B cell (primary cell): ENCODE results near the gene CTRB2. TPM values are rescaled to one million over a fixed set of nuclear protein-coding genes. Genes with fewer than 3 reads are reported as not detected.
"Not testable (repeated sequence)": the region's sequence is repeated elsewhere in the genome, so short reads cannot be mapped to it uniquely, and the experiment has no call there.

Experiments
- ATAC-seq: fragments of 200-7000 bp; cut with Tn5 transposase; one replicate; pipeline ENCODE4 v1.10.0; 2021; ENCODE audit warnings: low read depth, mild to moderate bottlenecking, moderate number of reproducible peaks, moderate library complexity
- CTCF ChIA-PET: fragments of 350-600 bp; sonication (Branson Sonifier 250); formaldehyde crosslinking; loops from one replicate; lab custom pipeline; 2021; ENCODE audit warnings: antibody characterized with exemption, inconsistent platforms; lab: Charles Lee
- POLR2A ChIA-PET: fragments of 350-600 bp; sonication (Branson Sonifier 250); formaldehyde crosslinking; loops from one replicate; lab custom pipeline; 2021; ENCODE audit warnings: antibody characterized with exemption; lab: Charles Lee
- DNase-seq: peaks from one replicate; pipeline ENCODE4 v3.0.0; 2013
- H2AFZ ChIP-seq: 2 replicates; pipeline ENCODE4 v1.6.1; 2012; ENCODE audit warnings: mild to moderate bottlenecking, low read depth, low read length; ENCODE audit not compliant: insufficient read depth, poor library complexity, severe bottlenecking
- H3K27ac ChIP-seq, 2 donors: 1 replicate in 1 of 2; 2 replicates in 1 of 2; pipeline ENCODE4 v1.5.1; 2012 to 2013; ENCODE audit warnings: low read length in 2 of 2, mild to moderate bottlenecking in 2 of 2, moderate library complexity in 1 of 2
- H3K27me3 ChIP-seq, 4 experiments: fragments of 200-600 bp in 1 of 4; sonication (generic) in 1 of 4; replicated peaks in 1 of 4; 1 replicate in 2 of 4; 2 replicates in 2 of 4; pipeline versions ENCODE4 v1.6.1 to v1.7.0; 2013 to 2016; ENCODE audit warnings: low read length in 3 of 4, mild to moderate bottlenecking in 2 of 4, mixed read lengths in 1 of 4, moderate library complexity in 1 of 4; ENCODE audit not compliant: insufficient read depth in 4 of 4, control insufficient read depth in 3 of 4; ENCODE audit errors: control extremely low read depth in 1 of 4
- H3K36me3 ChIP-seq, 2 experiments: replicated peaks in 1 of 2; 1 replicate in 1 of 2; 2 replicates in 1 of 2; pipeline versions ENCODE4 v1.6.1 to v1.7.1; 2013; ENCODE audit warnings: low read length in 1 of 2; ENCODE audit not compliant: insufficient read depth in 2 of 2, control insufficient read depth in 1 of 2; ENCODE audit errors: control extremely low read depth in 1 of 2, extremely low read depth in 1 of 2
- H3K4me1 ChIP-seq, 2 donors: fragments of 200-600 bp in 1 of 2; sonication (generic) in 1 of 2; 1 replicate in 1 of 2; 2 replicates in 1 of 2; pipeline versions ENCODE4 v1.5.1 to v1.6.1; 2013 to 2017; ENCODE audit warnings: low read length in 2 of 2; ENCODE audit not compliant: control insufficient read depth in 2 of 2, insufficient read depth in 2 of 2
- H3K4me2 ChIP-seq: replicated peaks from 2 replicates; pipeline ENCODE3; 2012; ENCODE audit warnings: mild to moderate bottlenecking, low read depth, low read length; ENCODE audit not compliant: poor library complexity, severe bottlenecking
- H3K4me3 ChIP-seq, 5 experiments: fragments of 200-600 bp in 1 of 5; sonication (generic) in 1 of 5; 1 replicate in 3 of 5; 2 replicates in 2 of 5; pipeline versions ENCODE4 v1.5.1 to v1.7.0; 2011 to 2016; ENCODE audit warnings: low read length in 4 of 5, mild to moderate bottlenecking in 4 of 5, low read depth in 2 of 5, control low read depth in 1 of 5, moderate library complexity in 1 of 5; ENCODE audit not compliant: insufficient read depth in 1 of 5; ENCODE audit errors: control extremely low read depth in 1 of 5, extremely low read depth in 1 of 5
- H3K79me2 ChIP-seq: fragments of 200-600 bp; sonication (generic); one replicate; pipeline ENCODE4 v1.6.0; 2016; ENCODE audit warnings: low read length; ENCODE audit not compliant: control insufficient read depth, insufficient read depth
- H3K9ac ChIP-seq: fragments of 200-600 bp; sonication (generic); 2 replicates; pipeline ENCODE4 v1.6.1; 2017; ENCODE audit warnings: mild to moderate bottlenecking, low read length, moderate library complexity
- H3K9me3 ChIP-seq, 3 donors: one replicate each; pipeline versions ENCODE4 v1.6.1 to v1.7.1; 2013; ENCODE audit warnings: low read length in 2 of 3; ENCODE audit not compliant: control insufficient read depth in 2 of 3, insufficient read depth in 1 of 3; ENCODE audit errors: control extremely low read depth in 1 of 3
- H4K20me1 ChIP-seq: 2 replicates; pipeline ENCODE4 v1.6.0; 2012; ENCODE audit warnings: mild to moderate bottlenecking, low read length; ENCODE audit not compliant: insufficient read depth, control insufficient read depth, poor library complexity, severe bottlenecking
- H3K27ac Mint-ChIP-seq: one replicate; pipeline ENCODE4 v1.8.0; 2021; ENCODE audit warnings: mixed read lengths
- H3K27me3 Mint-ChIP-seq: one replicate; pipeline ENCODE4 v1.8.0; 2021; ENCODE audit warnings: mixed read lengths
- H3K4me1 Mint-ChIP-seq: one replicate; pipeline ENCODE4 v1.8.0; 2021; ENCODE audit warnings: mixed read lengths
- H3K4me3 Mint-ChIP-seq: one replicate; pipeline ENCODE4 v1.8.0; 2021; ENCODE audit warnings: mixed read lengths
- H3K9me3 Mint-ChIP-seq: one replicate; pipeline ENCODE4 v1.8.0; 2022; ENCODE audit warnings: mixed read lengths; ENCODE audit not compliant: insufficient read depth
- EZH2 ChIP-seq: IDR thresholded peaks from 2 replicates; pipeline ENCODE4 v1.6.1; 2012; ENCODE audit warnings: borderline replicate concordance, low read depth, mild to moderate bottlenecking, moderate library complexity, low read length; ENCODE audit not compliant: insufficient read depth, poor library complexity, severe bottlenecking
- WGBS: methylation state at CpG from one replicate; pipeline ENCODE4 v1.1.5; 2013; ENCODE audit warnings: missing lambda C conversion rate; ENCODE audit not compliant: insufficient coverage; 5-methylcytosine and 5-hydroxymethylcytosine counted together
- intact Hi-C: fragments of 100-400 bp; cut with micrococcal nuclease; formaldehyde crosslinking; loops from one replicate; pipeline ENCODE4 v1.10.0; 2022
- polyA plus RNA-seq: library from polyadenylated mRNA; depleted of rRNA; stranded (reverse); fragments of >200 nt; gene quantifications from 2 replicates; pipeline ENCODE4 v1.2.3, GENCODE V29; 2012
- total RNA-seq, 2 donors: library from RNA; stranded (reverse); fragments of 120-200 nt in 1 of 2; gene quantifications; 1 replicate in 1 of 2; 2 replicates in 1 of 2; pipeline versions ENCODE4 v1.2.3 to v1.2.4, GENCODE V29; 2013 to 2022
- TF ChIP-seq, protein P1 (sequence below): fragments of 200-600 bp; IDR thresholded peaks from one replicate; pipeline ENCODE4 v1.8.0; 2022; ENCODE audit warnings: antibody characterized with exemption, mild to moderate bottlenecking

The CTRB2 gene
- total and polyA plus RNA-seq, 2 donors (not counting 1 experiment from before 2014, with no cell fraction given) = not detected

- no peak overlapping the region for H3K4me3 Mint-ChIP-seq
- no peaks in the 10 kb centered on the region for H3K4me1 ChIP-seq
- H3K27ac Mint-ChIP-seq = no peak overlapping the region
- 100% methylated on average over 1 of the region's 2 CpGs for WGBS
- DNase-seq = no peak
- H4K20me1 ChIP-seq = no peaks in the 10 kb centered on the region
- no peaks in the 10 kb centered on the region for H3K9me3 ChIP-seq
- H3K27ac ChIP-seq = no peak overlapping the region
- no peak overlapping the region for H3K9ac ChIP-seq
- no peak overlapping the region for H2AFZ ChIP-seq
- H3K4me3 ChIP-seq = no peak overlapping the region
- H3K4me1 Mint-ChIP-seq = peaks cover 13% of the 10 kb centered on the region
- peaks cover 11% of the 10 kb centered on the region for H3K27me3 Mint-ChIP-seq
- H3K27me3 ChIP-seq = peaks cover 0 to 14% (median 0%) of the 10 kb centered on the region in 4 experiments
- H3K9me3 Mint-ChIP-seq = no peaks in the 10 kb centered on the region
- CTCF ChIA-PET = interaction anchor here (1.1 to 1.5 kb wide), 3 partner anchors 15 to 19 kb away, joined by 3 to 4 read pairs (median 4); no protein-coding TSS in a partner anchor
- H3K36me3 ChIP-seq = no peaks in the 10 kb centered on the region
- H3K4me2 ChIP-seq = no peak overlapping the region
- intact Hi-C loops = no loop called here
- TF ChIP-seq, protein P1, sequence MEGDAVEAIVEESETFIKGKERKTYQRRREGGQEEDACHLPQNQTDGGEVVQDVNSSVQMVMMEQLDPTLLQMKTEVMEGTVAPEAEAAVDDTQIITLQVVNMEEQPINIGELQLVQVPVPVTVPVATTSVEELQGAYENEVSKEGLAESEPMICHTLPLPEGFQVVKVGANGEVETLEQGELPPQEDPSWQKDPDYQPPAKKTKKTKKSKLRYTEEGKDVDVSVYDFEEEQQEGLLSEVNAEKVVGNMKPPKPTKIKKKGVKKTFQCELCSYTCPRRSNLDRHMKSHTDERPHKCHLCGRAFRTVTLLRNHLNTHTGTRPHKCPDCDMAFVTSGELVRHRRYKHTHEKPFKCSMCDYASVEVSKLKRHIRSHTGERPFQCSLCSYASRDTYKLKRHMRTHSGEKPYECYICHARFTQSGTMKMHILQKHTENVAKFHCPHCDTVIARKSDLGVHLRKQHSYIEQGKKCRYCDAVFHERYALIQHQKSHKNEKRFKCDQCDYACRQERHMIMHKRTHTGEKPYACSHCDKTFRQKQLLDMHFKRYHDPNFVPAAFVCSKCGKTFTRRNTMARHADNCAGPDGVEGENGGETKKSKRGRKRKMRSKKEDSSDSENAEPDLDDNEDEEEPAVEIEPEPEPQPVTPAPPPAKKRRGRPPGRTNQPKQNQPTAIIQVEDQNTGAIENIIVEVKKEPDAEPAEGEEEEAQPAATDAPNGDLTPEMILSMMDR = no peak
- TF ChIP-seq EZH2 = no peak
- no peaks in the 10 kb centered on the region for H3K79me2 ChIP-seq
- POLR2A ChIA-PET = no interaction called here
- ATAC-seq = no peak
Measured at GRCh38 chr16:75216127-75216526, 9.2 kb upstream of the CTRB2 start.

GRCh38 chr16:75211286-75211685, 4.3 kb upstream of the CTRB2 start:
- 93% methylated on average over 9 of the region's 10 CpGs for WGBS
- POLR2A ChIA-PET, ATAC-seq: not testable (repeated sequence)

More at GRCh38 chr16:75211286-75211685, 4.3 kb upstream of the CTRB2 start:
- H3K27ac Mint-ChIP-seq, H4K20me1 ChIP-seq, H3K9ac ChIP-seq, H2AFZ ChIP-seq, H3K36me3 ChIP-seq, H3K79me2 ChIP-seq, CTCF ChIA-PET, intact Hi-C loops, H3K9me3 ChIP-seq, H3K4me1 ChIP-seq, H3K4me3 ChIP-seq, H3K9me3 Mint-ChIP-seq, H3K4me1 Mint-ChIP-seq, H3K4me2 ChIP-seq, H3K4me3 Mint-ChIP-seq, H3K27ac ChIP-seq, DNase-seq: not testable (repeated sequence)
- H3K27me3 ChIP-seq = peaks cover 0 to 13% (median 0%) of the 10 kb centered on the region in 4 experiments
- peaks cover 13% of the 10 kb centered on the region for H3K27me3 Mint-ChIP-seq
